PFSK-1 (cell line): ENCODE results near the gene SUPT3H.

Experiments used
- FOXP2 ChIP-seq: optimal IDR thresholded peaks from 2 replicates; pipeline ENCODE3; 2011; ENCODE audit warnings: borderline replicate concordance, control low read depth, inconsistent platforms; ENCODE audit not compliant: insufficient read depth; ENCODE audit errors: extremely low read length, extremely low read depth
- POLR2AphosphoS5 ChIP-seq: IDR thresholded peaks from 2 replicates; pipeline ENCODE4 v1.6.1; 2012; ENCODE audit warnings: low read depth, mild to moderate bottlenecking, control low read depth, low read length, moderate library complexity
- REST ChIP-seq, 2 experiments: IDR thresholded peaks; 2 replicates each; pipeline versions ENCODE4 v1.6.1 to v1.8.0; 2011 to 2012; ENCODE audit warnings: low read depth in 2 of 2, low read length in 2 of 2, control low read depth in 1 of 2, inconsistent platforms in 1 of 2, mild to moderate bottlenecking in 1 of 2, moderate library complexity in 1 of 2; ENCODE audit not compliant: insufficient read depth in 1 of 2
- SIN3A ChIP-seq: IDR thresholded peaks from 2 replicates; pipeline ENCODE4 v1.6.1; 2012; ENCODE audit warnings: mild to moderate bottlenecking, low read length, moderate library complexity, borderline replicate concordance; ENCODE audit not compliant: insufficient read depth
- TAF1 ChIP-seq: IDR thresholded peaks from 2 replicates; pipeline ENCODE4 v1.6.1; 2012; ENCODE audit warnings: low read length, control low read depth, borderline replicate concordance; ENCODE audit not compliant: insufficient read depth

The SUPT3H gene

GRCh38 chr6:44967481-44967880 is 410.3 kb downstream of the SUPT3H start:
- TF ChIP-seq TAF1 (no peak), SIN3A (no peak), REST (IDR thresholded peaks at IDR 0.05; ENCODE audit: insufficient read depth in 1 of 2, low read depth in 2 of 2, low read length in 2 of 2) (no peak), FOXP2 (no peak), POLR2AphosphoS5 (no peak)

- no peak for TF ChIP-seq SIN3A
- TF ChIP-seq FOXP2 = no peak
- TF ChIP-seq REST (IDR thresholded peaks at IDR 0.05; ENCODE audit: insufficient read depth in 1 of 2, low read depth in 2 of 2, low read length in 2 of 2) = no peak
- TF ChIP-seq POLR2AphosphoS5 = no peak
- no peak for TF ChIP-seq TAF1
These were observed 411.2 kb downstream of the SUPT3H start for GRCh38 chr6:44966449-44967092.

- TF ChIP-seq POLR2AphosphoS5 (no peak), REST (IDR thresholded peaks at IDR 0.05; ENCODE audit: insufficient read depth in 1 of 2, low read depth in 2 of 2, low read length in 2 of 2) (no peak), SIN3A (no peak), TAF1 (no peak), FOXP2 (no peak)
These were observed 412.0 kb downstream of the SUPT3H start for GRCh38 chr6:44965708-44966107.

GRCh38 chr6:44960898-44961297 is 416.8 kb downstream of the SUPT3H start:
- no peak for TF ChIP-seq SIN3A
- no peak for TF ChIP-seq TAF1
- TF ChIP-seq POLR2AphosphoS5 = no peak
- TF ChIP-seq FOXP2 = no peak
- no peak for TF ChIP-seq REST (IDR thresholded peaks at IDR 0.05; ENCODE audit: insufficient read depth in 1 of 2, low read depth in 2 of 2, low read length in 2 of 2)
